ENCODE data around the gene GPATCH11.

Gene GPATCH11

DNA sequence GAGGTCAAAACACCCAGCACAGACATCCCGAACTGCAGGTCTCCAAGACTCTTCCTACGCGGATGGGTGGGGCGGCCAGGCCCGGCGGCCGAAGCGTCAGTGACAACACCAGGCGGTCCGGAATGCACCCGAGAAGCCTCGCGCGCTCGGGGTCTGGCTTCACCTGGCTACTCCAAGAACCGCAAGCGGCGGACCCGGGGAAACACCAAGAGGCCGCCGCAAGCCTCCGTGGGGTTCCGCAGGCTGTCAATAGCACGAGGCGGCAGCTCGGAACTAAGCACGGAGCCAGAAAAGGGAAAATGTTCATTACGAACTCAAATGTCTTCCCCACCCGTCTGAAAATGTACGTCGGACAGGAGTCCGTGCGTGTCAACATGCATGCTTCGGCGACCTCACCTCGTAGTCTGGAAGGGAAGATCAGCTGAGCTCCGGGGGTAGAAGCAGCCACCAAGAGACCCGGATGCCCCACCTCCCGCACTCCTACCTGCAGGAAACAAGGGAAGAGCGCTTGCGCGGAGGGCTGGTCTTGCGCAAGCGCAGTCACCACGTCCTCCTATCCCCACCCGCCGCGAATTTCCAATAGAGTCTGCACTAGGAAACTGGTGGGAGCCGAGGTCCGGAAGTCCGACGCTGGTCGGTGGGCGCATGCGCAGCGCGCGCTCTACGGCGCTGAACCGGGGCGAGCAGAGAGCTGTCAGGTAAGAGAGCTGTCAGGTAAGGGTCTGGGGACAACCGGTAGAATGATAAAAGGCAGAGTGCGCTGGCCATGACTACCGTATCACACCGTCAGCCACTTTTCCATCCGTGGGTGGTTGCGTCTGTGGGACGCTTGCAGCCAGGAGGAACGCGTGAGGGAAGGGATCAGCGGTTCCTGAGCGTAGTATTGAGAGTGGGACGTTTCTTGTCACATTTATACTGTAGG lies at the start of gene GPATCH11, which contains the start of gene HEATR5B:
TSS of gene GPATCH11 (plus strand) at position 646 of the 922 bp plus-strand sequence. CDS start 3,864 bp downstream, outside the sequence.
TSS of gene HEATR5B (minus strand) at position 500 of the 922 bp plus-strand sequence. CDS start 958 bp downstream, outside the sequence.
- DNase-seq (ENCODE audit: low read depth in 3 of 3, low spot score in 1 of 3), result peak; percentile 83 to 87 (median 86)

DNA sequence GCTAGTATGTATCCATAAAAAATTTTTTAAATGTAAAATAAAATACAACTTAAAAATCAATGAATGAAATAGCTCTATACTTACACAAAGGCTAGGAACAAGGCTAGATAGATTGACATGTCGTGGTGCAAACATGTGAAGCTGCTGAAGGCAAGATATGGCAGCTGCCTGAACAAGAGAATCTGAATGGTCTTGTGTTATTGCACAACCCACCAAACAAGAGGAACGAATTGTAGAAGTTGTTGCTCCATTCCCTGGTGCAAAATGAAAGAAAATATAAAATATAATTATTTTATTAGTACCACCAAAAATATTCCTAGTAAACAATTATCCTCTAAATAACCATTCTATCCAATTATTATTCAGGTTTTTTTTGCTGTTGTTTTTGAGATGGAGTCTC lies 46.5 kb upstream of the GPATCH11 start:
- no peak for DNase-seq (ENCODE audit: low read depth in 3 of 3, low spot score in 1 of 3)

DNA sequence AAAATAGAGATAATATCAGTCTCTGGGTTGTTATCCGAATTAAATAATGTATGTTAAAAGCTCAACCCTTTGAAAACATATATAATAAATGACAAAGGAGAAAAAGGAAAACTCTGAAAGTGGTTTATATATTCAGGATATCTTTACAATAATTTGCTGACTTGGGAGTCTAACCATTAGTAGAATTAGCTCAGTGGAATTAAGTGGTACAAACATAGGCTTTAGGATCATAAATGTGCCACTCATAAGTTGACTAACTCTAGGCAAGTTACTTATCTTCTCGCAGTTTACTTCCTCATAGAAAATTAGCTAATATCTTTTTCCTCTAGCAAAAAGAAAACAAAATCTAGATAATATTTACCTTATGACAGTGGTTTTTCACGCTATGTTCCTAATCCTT lies 44.7 kb upstream of the GPATCH11 start:
- DNase-seq (ENCODE audit: low read depth in 3 of 3, low spot score in 1 of 3), result no peak

DNA sequence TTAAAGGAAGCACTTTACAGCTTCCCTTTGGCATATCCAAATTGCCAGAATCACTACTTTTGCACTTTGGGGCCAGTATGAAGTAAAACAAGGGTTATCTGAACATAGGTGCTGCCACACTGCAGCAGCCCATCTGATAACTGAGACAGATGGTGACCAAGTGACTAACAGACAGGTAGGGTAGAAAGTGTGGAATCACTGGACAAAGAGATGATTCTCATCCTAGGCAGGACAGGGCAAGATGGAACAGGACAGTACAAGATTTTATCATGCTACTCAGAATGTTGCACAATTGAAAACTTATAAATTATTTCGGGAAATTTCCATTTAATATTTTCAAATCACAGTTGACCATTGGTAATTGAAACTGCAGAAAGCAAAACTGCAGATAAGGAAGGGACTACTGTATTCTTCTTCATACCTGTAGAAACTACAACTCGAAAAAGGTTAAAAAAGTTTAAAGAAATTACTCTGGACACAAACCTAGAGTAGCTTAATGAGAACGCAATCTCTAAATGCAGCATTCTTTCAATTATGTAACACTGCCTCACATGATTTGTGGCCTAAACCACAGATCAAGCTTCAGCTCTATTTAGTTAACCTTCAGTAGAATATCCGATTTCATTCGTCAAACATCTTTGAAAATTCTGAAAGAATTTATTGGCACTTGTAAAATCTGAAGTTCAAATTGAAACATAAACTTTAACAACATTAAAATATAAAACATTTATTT lies 31.6 kb upstream of the GPATCH11 start:
- no peak for DNase-seq (ENCODE audit: low read depth in 3 of 3, low spot score in 1 of 3)

DNA sequence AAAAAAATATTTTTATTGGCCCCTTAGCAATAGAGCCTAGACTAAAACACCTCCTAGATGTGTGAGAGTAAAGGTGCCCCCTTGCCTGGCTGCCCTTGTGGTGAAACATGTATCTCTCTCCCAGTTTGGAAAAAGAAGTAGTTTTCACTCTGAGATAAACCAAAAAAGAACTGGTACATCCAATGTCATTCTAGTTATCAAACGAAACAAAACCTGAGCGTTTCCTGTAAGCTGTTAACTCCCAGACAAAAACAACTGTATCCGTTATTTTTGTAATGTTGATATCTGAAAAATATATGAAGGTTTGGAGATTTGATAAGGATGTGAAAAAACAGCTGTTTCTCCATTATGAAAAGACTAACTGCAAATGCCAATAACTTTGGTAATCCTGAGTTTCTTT lies 24.5 kb upstream of the GPATCH11 start:
- no peak for DNase-seq (ENCODE audit: low read depth in 3 of 3, low spot score in 1 of 3)

DNA sequence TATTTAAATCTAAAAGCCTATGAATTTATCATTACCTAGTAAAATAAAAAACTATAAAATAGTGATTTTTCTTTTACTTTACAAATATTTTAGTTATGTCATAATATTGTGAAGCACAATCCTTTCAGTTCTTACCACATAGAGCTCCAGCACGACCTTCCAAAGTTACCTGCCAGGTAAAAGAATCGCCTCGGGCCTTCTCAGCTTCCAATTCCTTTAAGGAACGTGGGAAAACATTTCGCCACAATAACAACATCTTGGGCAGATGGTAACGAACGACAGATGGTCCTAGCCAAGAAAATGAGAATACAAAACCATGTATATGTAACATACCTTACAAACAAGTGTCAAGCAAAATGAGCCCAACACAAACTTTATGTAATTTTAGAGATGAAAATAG lies 23.9 kb upstream of the GPATCH11 start:
- DNase-seq (ENCODE audit: low read depth in 3 of 3, low spot score in 1 of 3), result no peak

DNA sequence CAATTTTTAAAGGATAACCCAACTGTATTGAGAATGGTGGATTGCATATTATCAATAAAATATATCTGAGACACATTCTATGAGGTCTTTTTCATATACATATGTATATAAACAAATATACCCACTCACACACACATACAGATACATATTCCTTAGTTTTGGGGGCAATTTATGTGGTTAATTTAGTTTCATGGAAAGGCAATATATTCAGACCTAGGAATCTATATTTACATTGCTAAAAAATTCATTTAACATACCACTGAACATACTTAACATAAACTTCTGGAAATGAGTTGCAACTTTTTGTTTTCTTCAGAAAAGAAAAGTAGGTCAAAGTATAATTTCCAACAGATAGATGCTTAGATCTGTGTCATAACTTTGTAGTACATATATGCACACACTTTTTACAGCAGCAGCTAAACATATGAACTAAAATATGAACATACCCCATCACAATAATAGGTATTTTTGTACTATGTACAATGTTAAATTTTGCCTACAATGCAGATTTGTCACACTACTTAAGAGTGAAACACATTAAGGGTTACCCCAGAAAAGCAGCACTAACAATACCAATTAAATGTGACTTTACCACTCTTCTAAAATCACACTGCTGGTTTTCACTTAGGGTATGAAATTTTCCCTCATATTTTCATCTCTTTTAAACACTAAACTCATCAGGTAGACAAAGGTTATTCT lies 23.2 kb upstream of the GPATCH11 start:
- DNase-seq (ENCODE audit: low read depth in 3 of 3, low spot score in 1 of 3), result no peak

DNA sequence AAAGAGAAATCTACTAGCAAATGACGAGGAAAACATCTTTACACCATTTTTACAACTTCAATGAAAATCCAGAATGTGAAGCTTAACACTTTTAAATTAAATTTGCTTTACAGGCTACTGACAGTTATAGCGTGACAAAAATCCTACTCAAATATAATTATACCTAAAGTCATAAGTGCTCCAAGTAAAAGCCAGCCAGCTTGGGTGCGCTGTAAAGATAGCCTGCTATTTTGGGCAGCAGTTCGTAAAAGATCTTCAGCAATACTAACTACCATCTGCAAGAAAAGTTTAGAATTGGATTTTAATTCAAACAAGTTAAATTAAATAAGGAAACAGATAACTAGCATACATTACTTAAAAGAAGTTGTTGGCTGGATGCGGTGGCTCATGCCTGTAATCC lies 22.5 kb upstream of the GPATCH11 start:
- no peak for DNase-seq (ENCODE audit: low read depth in 3 of 3, low spot score in 1 of 3)

DNA sequence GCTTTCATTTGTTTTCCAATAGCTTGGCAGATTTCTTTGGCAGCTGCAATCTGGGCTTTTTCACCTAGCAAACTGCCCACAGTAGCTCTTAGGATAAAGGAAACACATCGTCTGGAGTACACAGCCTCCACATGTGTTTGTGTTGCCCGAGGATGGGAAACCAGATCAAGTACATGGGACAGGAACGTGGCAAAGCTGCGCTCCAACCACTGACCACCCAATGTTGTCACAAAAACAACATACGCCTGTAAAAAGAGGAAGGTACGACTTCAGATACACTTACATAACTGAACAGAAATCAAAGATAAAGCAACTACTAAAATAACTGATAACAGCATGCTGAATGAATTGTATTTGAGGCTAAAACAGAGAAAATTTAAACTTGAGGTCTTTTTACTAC lies 15.6 kb upstream of the GPATCH11 start:
- no peak for DNase-seq (ENCODE audit: low read depth in 3 of 3, low spot score in 1 of 3)

DNA sequence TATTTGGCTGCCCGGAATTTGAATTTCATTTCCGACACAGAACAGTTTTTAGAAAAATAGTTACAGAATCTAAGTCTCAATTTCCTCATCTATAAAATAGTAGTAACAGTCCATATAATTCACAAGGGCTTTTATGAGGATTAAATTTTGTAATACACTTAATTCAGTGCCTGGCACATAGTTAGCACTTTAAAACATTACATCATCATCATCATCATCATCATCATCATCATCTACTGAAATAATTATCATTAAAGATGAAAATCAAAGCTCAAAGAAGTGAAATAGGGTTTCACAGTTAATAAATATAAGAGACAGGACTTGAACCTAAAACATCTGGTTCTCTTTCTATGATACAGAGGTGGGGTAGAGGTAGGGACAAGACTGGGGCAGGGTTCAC lies 13.4 kb upstream of the GPATCH11 start:
- DNase-seq (ENCODE audit: low read depth in 3 of 3, low spot score in 1 of 3), result no peak

DNA sequence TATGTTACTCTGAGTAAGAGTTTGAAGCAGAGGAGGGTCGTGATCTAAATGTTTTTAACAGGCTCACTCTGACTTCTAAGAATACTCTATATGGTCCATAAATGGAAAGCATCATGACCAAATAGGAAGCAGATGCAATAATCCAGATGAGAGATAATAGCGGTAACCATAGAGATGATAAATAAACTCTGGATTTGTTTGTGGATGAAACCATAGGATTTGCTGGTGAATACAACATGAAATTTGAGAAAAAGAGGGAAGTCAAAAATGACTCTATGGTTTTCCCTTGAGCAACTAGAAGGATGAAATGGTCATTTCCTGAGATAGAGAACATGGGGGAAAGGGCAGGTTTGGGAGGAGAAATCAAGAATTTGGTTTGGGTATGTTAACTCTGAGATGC lies 4.1 kb upstream of the GPATCH11 start:
- DNase-seq (ENCODE audit: low read depth in 3 of 3, low spot score in 1 of 3), result no peak

DNA sequence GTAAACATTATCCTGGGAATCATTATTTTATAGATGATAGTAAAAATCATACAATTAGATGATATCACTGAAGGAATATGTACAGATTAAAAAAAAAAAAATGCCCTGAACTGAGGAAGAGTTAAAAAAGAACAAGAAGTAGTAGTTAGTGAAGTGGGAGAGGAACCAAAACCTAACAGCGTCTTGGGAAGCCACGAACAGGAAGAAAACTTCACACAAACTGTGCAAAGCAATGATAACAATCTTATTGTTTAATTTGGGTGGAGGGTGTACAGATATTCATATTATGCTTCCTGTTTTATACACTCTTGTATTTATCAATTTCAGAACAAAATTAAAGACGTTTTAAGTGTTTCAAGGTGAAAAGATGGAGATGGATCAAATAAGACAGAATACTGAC lies 3.6 kb upstream of the GPATCH11 start:
- no peak for DNase-seq (ENCODE audit: low read depth in 3 of 3, low spot score in 1 of 3)

DNA sequence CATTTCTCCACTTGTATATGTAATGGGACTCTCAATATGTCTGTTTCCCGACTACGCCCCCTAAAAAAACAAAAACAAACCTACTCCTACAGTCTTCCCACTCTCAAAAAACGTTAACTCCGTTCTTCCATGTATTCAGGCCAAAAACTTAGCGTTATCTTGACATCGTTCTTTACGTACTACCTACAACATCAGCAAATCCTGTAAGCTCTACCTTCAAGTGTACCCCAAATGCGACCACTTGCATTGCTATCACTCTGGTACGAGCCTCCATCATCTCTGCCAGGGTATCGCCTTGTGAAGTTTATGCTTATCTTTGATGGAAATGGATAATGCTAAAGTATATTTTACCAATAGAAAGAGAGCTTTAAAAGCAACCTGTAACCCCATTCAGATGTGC lies 479 bp downstream of the GPATCH11 start:
- no peak for DNase-seq (ENCODE audit: low read depth in 3 of 3, low spot score in 1 of 3)

DNA sequence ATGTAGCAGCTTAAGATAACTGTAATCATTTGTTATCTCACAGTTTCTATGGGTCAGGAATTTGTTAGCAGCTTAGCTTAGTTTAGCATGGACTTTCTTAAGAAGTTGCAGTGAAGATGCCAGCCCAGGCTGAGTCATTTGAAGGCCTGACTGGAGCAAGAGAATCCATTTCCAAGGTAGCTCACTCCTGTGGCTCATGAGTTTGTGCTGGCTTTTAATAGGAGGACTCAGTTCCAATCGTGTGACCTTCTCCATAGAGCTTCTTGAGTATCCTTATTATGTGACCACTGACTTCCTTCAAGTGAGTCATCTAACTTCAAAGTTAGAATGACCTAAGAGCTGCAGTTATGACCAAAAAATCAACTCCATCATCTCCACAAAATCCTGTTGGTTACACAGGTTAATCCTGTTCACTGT lies 1.4 kb downstream of the GPATCH11 start:
- no peak for DNase-seq (ENCODE audit: low read depth in 3 of 3, low spot score in 1 of 3)

DNA sequence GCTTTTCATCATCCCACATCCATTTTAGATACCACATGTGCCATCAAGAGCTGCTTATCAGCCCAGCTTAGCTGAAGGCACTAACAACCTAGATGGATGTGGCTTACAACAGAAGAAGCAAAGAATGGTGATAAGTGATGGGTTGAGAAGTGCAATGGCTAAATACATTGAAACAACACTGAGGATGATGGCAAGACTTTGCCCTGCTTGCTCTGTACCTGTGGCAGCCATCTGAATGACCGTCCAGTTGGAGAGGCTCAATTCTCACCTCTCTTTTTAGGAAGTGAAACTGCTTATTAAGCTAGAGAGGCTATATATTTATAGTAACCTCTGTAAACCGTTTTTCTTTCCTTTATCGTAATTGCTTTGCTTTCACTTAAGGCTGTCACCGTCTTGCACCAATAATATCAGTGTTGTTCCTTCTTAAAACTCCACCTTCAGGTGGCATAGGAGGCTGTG lies 5.7 kb downstream of the GPATCH11 start:
- no peak for DNase-seq (ENCODE audit: low read depth in 3 of 3, low spot score in 1 of 3)

DNA sequence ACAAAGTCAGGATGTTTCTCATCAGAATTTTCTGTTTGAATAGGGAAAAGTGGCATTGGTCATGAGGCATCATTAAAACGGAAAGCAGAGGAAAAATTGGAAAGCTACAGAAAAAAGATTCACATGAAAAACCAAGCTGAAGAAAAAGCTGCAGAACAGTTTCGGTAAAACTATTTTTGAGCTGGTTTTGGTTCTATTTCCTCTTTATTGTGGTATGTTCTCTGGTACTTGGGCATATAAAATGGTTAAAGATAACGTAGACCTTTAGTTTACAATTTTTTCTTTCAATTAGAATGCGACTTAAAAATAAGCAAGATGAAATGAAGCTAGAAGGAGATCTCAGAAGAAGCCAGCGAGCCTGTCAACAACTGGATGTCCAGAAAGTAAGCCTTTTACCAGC lies 7.6 kb downstream of the GPATCH11 start:
- DNase-seq (ENCODE audit: low read depth in 3 of 3, low spot score in 1 of 3), result no peak

DNA sequence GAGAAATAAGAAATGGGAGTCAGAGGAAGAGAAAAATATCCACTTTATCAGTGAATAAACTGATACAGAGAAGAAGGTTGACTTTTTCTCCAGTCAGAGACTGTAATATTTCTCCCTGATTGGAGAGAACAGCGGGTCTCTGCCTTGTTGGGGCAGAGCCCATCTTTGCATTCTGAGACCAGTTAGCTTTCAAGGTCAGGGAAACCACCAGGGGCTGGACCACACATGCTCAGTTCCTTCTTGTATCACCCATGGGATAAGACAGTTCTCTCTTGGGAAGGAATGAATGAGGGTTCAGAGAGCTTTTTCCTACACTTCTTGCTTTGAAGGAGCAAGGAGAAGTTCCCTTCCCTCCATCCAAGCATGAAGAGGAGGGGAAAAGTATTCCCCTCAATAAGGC lies 12.2 kb downstream of the GPATCH11 start:
- DNase-seq (ENCODE audit: low read depth in 3 of 3, low spot score in 1 of 3), result no peak

DNA sequence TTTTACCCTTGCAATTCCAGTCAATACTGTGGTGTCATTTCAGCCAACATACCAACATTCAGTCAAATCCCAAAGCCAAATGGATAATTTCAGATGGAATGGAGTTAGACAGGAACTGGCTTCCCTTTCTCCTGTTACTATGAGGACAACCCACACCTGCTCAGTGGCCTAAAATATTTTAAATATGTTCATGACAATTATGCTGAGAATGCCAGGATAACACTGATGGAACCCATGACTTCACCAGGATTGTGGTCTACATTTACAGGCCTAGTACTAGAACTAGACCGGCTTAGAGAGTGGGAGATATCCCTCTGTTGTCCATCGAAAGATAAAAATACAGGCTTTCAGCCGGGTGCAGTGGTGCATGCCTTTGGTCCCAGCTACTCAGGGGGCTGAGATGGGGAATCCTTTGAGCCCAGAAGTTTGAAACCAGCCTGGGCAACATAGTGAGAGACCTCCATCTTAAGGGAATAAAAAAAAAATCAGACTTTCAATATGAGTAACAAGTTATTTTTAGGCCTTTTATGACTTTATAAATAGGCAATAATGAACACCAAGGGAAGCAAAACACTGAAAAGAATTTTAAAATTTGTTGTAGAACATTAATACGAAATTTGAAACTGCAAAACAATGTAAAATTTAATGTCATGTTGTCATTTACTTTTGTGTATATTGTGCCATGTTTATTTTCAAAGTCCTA lies 14.2 kb downstream of the GPATCH11 start:
- no peak for DNase-seq (ENCODE audit: low read depth in 3 of 3, low spot score in 1 of 3)

DNA sequence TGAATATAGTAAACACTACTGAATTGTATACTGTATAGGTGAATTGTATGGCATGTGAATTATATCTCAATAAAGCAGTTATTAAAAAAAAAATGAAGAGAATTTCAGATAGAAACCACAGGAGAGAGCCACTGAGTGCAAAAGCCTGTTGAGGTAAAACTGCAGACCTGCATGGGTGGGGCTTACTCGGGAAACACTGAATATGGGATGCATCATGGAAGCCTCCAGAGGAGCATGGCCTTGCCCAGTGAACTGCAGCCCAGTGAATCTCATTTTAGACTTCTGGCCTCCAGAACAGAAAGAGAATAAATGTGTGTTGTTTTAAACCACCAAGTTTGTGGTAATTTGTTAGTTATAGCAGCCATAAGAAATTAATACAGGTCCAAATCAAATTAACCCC lies 15.7 kb downstream of the GPATCH11 start:
- DNase-seq (ENCODE audit: low read depth in 3 of 3, low spot score in 1 of 3), result no peak

DNA sequence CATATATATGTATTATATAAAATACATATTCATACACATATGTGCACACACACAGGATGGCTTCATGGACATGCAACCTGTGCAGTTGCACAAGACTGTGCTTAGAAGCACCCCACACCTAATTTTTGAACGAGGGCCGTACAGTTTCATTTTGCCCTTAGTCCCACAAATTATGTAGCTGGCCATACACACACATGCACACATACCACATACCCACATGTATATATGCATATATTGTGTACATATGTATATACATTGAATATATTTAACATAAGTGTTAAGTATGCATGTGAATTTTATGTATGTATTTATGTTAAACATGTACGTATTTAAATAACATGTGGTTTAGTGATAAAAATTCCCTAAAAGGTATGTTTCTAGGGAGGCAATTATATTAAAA lies 18.3 kb downstream of the GPATCH11 start:
- DNase-seq (ENCODE audit: low read depth in 3 of 3, low spot score in 1 of 3), result no peak

DNA sequence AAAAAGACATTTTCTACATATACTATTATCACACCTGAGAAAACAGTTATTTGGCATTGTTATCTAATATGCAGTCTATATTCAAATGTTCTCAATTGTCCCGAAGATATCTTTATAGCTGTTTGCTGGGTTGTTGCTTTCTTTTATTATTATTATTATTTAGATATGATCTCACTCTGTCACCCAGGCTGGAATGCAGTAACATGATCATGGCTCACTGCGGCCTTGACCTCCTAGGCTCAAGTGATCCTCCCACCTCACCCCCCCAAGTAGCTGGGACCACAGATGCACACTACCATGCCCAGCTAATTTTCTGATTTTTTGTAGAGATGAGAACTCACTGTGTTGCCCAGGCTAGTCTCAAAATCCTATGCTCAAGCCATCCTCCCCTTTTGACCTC lies 19.9 kb downstream of the GPATCH11 start:
- no peak for DNase-seq (ENCODE audit: low read depth in 3 of 3, low spot score in 1 of 3)
